NCI-H2171 treated with DMSO at 0.1 percent for 48 hours (cell line): ENCODE results near the gene PCDH12.

Experiments
- DNase-seq: peaks from one replicate; lab custom pipeline; 2025; lab: John Stamatoyannopoulos, UW

PCDH12 gene

DNA sequence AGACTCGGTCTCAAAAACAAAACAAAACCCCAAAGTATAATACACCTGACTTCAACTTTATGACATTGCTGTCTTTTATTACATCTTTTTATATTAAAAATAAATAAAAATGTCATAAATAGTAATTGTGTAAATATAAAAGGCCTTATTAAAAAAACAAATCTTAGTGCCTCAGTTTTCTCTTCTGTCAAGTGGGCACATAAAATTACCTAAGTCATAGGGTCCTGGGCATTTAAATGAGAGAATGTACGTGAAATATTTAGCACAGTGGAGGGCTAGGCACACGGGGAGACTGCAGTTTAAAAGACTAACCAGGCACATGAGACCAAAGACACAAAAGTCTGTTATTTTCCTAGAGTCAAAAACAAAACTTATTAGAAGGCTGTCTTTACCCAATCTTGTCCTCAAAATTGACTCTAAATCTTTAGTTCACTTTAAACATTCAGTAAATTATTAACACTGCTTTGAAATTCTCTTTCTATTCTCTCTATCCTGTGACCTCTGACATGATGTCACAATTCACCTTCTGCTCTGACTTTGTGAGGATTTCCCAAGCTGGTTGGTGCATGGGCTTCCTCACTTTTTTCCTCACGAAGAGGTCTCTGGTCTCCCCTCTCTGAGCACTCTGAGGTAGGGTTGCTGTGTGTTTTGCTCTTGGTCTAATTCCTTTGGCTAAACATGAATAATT is 8.4 kb upstream of the PCDH12 start:
- DNase-seq, result no peak

DNA sequence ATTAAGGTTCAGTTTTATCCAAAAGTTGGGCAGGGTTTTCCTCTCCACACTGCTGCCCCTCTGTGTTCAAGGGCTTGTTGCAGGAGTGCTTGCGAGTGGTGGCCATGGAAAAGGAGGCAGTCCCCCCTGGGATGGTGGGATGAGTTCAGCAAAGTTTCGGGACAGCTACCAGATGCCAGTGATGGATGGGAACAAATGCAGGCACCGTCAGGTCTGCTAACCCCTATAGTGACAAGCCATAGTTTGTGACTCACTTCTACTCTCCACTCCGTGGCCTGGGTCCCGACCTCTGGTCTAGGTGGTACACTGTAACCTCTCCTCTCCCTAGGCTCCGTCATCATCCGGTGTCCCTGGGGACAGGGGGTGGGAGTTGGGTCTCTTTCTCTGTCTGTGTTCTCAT is 7.1 kb upstream of the PCDH12 start:
- DNase-seq, result no peak

DNA sequence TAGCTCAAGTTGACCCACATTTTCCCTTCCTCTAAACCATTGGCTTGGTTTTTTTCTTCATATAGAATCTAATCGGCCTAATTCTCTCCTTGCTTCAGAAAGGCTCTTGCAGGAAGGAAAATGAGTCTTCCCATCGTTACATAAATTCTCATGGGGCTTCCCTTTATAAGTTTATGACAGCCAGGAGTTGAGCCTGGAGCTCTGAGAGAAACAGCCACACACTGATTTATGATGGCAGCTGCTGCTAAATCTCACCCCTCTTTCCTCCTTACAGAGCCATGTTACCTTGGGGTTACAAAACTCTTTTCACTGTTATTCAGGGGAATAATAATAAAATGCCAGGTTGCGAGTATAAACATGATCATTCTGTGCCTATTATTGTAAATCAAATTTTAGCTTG is 5.7 kb upstream of the PCDH12 start:
- no peak for DNase-seq

DNA sequence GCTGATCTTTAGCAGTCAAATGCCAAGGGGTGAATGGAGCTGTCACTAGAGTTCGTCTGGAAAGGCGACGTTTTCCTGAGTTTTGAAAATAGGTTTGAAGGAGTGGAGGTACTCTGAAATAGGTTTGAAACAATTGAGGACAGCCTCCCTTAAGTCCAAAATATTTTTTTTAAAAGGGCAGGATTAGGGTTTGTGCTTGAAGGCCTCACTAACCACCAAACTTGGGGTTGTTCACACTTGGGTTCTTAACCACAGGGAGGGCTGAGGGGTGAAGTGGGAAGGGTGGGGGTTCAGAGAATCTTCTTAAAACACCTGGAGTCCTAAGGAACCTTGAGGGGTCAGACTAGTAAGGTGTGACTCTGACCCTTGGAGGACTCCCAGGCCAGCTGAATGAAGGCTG is 3.5 kb upstream of the PCDH12 start:
- no peak for DNase-seq

DNA sequence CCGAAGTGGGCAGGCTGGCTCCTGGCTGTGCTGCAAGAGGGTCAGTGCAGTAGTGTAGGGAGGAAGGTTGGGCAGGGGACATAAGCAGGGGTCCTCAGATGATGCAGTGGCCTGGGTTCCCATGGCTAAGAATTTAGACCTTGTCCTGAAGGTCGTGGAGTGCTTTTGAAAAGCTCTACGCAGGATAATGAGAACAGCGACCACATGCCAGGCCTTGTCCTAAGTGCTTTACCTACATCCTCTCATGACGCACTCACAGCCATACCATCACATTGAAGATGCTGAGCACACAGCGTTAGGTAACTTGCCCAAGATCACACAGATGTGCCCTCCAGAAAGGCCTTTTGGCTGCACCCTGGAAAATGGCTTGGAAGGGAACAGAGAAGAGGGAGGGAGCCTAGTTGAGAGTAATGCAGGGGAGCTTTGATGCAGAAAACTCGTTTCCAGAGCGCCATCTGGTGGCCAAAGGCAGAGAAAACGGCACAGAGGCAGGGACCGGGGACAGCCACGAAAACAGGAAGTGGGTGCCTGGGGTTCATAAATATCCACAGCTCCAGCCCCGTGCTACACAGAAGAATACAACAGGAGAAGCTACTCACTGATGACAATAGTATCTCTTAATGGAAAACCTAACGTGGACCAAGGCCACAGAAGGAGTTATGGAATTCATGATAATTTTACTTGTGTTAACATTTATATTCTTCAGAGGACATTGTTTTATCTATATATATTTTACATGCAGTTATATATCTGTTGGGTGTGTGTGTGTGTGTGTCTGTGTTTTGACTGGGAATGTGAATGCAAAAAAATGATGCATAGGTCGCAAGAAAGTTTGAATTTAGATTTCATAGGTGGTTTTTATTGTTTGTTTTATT is 2.7 kb upstream of the PCDH12 start:
- DNase-seq, result peak; percentile 63

DNA sequence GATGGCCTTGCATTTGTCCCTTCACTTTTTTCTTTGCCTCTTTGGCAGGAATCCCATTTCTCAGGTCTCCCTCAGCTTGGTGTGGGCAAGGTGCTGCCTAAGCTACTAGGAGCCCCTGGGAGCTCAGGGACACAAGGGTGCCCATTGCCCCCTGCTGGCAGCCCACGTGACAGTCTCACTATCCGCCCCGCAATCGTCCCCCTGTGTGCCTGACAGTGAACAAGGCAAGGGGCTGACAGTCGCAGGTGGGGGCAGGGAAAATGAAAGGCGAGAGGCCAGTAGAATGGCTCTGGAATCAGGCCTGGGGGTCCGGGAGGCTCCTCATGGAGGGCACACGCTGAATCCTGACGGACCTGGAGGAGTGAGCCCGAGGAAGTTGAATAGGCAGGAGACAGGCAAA is 2.0 kb upstream of the PCDH12 start:
- no peak for DNase-seq

DNA sequence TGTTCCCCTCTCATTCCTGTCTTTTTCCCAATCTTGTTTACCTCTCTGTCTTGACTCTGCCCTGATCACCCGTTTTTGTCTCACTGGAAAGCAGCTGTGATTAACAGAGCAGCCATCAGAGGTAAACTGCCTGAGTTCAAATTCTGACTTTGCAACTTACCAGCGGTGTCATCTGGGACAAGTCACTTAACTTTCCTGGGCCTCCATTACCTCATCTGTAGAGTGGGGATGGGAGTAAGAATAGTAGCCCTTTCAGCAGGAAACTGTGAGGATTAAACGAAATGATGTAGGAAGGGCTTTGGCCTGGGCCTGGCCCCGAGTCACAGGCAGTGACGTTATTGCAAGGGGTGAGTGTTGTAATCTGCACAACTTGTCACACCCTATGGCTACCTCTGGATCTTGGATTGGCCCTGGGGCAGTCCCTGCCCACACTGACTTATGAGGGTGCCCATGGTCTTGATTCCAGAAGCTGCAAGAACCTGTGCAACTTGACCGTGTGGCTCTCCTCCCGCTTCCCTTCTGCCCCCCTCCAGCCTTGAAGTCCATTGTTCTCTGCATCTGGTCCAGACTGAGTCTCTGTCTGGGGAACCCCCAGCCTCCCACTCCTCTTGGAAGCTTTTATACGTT is 657 bp upstream of the PCDH12 start:
- no peak for DNase-seq

DNA sequence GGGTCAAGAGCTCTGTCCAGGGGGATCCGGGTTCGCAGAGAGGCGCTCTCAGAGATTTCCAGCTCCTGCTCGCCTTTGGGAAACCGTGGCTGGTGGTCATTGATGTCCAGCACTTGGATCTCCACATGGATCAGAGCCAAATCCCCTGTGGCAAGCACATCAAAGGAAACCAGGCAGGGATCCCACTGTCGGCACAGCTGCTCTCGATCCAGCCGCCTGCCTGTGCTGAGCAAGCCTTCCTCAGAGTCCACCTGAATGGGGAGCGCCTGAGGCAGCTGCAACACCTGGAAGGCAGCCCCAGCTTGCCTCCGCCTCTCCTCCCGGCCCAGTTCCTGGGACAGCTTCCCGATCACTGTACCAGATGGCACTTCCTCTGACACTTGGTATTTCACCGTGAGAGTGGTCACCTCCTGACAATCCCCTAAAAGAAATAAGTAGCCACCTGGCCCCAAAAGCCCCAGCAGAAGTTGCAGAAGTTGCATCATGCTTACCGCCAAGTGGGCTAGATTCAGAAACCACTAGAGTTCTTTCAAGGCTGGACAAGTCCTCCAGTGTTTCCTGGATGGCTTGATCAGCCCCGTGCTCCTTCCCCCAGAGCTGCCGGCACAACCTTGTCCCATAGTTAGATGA is 520 bp downstream of the PCDH12 start:
- no peak for DNase-seq

DNA sequence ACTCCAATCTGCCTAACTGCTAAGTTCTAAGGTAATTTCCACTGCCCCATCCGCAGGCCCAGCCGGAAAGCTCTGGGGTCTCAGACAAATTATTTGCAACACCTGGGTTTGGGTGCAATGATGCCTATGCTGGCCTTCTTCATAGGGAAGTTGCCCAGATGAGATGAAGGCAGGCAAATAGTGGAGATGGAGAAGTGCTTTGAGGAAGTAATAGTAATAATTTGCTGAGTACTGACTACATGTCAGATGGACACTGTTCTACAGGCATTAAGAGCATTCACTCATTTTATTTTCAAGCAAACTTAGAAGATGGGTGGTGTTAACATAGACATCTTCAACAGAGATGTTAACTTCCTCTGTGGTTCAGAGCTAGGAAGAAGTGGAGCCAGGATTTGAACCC is 3.8 kb downstream of the PCDH12 start:
- no peak for DNase-seq

DNA sequence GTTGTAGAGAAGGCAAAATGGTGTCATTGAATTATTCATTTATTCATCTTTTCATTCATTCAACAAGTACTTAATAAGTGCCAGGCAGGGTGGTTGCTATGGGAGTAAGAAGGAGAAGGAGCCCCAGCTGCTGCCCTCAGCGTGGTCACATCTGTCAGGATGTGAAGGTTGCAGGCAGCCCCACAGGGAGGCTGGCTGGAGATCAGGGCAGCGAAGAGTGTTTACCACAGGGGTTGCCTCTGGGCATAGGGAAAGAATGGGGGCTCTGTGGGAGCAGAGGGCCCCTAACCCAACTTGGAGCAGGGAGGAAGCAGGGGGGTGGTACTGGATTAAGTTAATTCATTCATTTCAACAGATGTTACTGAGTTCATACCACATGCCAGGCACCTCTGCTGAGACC is 6.0 kb downstream of the PCDH12 start:
- no peak for DNase-seq

DNA sequence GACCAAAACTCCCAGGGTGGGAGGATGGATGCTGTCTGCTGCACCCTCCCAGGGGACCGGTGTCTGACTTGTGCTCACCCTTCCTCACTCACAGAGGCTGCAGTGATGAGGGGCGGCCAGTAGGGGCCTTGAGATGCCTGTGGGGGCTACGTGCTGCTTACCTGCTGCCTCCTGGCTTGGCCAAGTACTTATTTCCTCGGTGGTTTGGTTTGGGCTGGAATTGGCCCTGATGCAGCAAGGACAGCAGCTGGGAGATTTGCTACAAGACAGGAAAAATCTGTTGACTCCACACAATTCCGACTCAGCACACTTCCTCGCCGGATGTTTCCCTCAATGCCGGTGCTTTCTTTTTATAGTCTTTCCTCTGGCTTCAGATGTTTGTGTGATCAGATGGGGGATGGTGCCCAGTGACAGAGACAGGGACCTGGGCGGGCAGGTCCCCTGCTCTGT is 6.6 kb downstream of the PCDH12 start:
- no peak for DNase-seq

DNA sequence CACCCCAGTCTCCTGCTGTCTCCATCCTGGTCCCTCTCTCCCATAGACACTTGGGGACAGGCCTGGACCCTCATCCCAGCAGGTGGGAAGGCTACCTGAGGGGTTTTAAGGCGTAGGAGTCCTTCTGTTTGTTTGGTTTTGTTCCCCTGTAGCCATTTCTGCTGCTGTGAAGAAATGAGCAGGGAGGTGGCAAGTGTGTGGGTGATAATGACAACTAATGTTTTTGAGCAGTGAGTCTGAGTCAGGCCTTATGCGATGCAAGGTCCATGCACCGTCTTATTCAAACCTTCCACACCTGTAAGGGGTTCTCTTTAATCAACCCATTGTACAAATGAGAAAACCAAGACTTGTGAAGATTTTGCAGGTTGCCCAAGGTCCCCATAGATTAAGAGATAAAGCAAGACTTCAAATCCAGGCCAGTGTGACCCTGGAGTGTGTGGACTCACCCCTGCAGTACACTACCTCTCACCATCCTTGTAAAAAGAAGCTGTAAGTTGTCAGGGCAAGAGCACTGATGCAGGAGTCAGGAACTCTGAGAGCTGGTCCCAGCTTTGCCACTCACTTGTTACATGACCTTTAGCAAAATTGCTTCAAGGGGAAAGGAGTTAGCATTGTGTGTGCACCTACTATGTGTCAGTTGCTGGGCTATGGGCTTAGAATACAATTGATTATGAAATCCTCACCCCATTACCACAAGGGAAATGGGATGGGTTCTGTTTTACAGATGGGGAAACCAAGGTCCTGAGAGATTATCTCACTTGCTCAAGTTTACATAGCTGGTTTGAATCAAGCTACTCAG is 7.6 kb downstream of the PCDH12 start:
- DNase-seq, result no peak

DNA sequence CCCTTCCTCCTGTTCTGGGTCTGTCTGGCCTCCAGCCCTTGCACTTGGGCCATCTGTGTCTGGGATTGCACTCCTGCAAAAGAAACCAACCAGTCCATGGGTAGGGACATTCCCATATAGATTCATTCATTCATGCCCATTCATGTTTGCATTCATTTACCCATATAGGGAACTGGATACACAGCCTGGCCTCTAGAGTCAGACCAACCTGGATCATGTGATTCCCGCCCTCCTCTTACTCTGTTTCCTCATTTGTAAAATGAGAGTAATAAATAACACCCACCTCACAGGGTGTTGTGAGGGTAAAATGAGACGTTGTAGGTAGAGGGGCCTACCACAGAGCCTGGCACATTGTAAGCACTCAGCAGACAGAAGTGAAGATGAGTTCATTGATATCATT is 8.5 kb downstream of the PCDH12 start:
- DNase-seq, result no peak

DNA sequence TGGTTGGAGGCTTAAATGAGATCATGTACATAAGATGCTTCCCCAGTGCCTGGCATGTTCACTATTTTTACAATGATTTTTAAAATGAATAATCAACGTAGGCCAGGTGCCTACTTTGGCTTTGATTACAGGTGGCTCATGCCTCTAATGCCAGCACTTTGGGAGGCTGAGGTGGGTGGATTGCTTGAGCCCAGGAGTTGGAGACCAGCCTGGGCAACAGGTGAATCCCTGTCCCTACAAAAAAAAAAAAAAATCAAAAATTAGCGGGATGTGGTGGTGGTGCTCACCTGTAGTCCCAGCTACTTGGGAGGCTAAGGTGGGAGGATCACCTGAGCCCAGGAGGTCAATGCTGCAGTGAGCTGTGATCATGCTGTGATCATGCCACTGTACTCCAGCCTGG is 9.2 kb downstream of the PCDH12 start:
- DNase-seq, result no peak

DNA sequence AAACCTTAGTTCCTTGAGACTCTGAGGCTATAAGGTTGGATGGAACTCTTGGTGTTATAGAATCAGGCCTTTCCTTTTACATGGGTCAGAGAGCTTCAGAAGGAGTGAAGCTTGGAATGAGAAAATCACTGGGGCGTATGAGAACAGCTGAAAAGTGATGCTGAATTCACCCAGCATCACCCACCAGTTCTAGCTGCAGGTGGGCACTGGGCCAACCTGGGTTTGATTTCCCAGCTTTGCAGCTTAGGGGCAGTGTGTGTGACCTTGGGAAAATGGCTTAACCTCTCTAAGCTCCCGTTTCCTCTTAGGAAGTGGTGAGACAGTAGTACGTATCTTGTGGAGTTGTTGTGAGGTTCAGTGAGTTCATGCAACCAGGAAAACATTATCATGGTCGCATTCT is 10.7 kb downstream of the PCDH12 start:
- DNase-seq, result no peak

DNA sequence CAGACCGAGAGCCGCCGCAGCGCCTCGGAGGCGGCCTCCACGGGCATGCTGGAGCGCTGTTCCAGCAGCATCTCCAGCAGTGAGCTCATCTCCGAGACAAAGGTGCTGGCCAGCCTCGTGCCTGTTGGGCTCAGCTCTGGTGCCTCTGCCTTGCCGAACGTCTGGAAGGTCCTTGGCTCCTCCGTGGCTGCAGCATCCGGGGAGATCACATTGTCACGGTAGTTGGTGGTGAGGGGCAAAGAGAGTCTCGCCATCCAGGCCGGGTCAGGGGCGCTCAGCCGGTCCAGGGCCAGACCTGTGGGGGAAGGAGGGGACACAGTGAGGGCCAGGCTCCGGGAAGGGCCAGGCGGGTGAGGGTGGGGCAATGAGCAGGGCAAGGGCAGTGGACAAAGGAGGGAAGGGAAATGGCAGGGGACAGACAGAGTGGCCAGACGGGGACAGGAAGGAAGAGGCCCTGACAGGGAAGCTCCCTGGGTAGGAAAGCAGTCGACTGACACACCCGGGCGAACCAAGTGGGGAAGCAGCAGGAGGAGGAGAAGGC is 12.4 kb downstream of the PCDH12 start:
- no peak for DNase-seq

DNA sequence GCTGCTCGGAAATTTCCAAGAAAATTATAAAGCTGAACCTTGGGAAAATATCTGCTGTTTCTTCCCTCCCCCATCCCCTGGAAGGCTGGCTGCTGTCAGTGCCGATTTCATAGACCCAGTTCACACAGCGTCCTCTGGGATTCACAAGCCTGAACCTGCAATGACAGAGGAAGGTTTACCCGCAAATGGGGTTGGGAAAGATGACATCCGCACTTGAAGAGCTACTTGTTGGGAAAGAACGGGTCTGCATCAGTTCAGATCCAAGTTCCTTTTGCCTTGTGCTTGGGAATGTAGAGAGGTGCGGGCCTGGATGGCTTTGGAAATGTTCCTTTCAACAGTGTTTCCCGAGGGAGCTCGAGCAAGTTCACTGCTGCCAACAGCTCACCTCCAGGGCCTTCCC is 13.9 kb downstream of the PCDH12 start:
- DNase-seq, result no peak

DNA sequence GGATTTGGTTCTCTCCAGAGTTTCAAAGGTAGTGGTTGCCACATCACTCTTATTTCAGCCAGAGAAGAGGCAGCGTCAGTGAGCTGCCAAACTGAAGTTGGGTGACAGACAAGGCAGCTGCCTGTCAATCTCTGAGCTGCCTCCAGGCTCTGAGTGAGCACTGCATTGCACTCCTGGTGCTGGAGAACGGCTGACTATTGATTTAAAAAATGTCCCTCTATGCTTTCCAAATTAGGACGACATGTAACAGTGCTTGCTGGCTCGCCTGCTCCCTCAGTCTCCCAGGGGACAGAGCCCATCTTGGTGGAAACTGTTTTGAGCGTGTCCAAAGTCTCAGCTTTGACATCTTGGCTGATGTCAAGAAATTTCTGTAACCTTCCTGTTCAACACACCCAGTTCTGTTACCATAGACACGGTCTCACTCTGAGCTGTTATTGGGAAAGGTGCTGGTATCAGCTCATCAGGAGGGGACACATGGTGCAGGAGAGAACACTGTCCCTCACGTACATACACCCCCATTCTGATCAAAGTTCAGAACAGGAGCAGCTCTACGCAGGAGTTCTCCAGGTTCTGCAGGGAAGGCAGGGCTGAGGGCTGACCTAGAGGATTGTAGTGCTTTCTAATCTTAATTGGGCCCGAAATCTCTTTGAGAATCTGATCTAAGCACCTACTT is 15.7 kb downstream of the PCDH12 start:
- DNase-seq, result no peak

DNA sequence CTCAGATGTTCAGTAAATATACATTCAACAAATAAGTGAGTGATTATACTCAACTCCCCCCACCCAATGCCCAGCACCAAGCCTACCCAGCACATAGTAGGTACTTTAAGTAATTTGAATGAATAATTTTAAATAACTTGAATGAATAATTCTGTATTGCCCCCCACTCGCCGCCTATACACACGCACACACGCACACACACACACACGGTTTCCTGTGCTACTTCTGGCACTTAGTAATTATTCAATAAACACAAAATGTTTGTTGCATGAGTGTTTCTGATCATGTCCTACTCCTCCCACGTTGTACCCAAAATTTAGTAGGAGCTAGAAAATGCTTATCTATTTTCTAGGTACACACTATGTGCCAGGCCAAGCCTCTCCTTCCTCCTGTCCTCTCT is 16.2 kb downstream of the PCDH12 start:
- no peak for DNase-seq

DNA sequence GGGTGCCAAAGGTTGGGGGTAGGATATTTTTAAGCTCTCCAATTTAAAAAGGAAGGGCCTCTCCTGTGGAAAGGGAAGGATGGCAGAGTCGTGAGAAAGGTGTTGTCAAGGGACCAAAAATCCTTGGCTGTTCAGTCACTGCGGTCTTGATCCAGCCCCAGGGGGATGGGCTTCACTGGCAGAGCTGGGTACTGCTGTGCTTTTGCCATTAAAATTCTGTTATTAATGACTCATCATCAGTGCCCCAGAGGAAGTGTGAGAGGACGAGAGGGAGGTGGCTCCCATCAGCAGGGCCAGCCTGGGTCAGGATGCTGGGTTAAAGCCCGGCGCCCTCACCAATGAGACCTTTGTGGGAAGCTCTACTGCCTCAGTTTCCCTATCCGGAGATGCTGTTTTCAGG is 16.7 kb downstream of the PCDH12 start:
- DNase-seq, result no peak

DNA sequence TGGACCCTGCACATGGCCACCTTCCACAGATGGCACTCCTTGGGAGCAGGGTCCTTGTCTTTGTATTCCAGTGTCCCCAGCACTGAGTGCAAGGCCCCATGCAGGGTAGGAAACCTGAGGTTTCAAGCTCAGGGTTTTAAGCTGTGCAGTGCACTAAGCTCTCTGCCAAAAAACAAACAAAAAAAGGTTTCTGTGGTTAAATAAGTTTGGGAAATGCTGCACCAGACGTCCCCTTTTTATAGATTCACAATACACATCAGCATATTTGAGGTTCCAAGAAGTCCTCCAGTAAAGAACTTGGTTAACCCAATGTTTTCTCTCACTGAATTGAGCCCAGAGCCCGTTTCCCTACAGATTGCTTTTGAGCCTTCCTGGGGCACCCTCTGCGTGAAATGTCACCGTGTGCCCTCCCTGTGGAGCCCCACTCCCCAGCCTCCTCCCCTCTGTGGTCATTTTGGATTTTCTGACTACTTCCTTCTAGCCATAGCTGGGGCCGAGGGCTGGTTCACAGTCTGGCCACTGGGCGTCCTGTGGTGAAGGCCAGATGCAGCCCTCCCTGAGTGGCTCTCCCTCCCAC is 17.2 kb downstream of the PCDH12 start:
- DNase-seq, result no peak
